H1 (cell line): ENCODE measurements around the gene RHOBTB3. TPM values are rescaled to one million over a fixed set of nuclear protein-coding genes. Genes with fewer than 3 reads are reported as not detected.

Experiments
- CTCF ChIA-PET: fragments of 300-600 bp; sonication (Branson Sonifier 250); formaldehyde crosslinking; loops from one replicate; lab custom pipeline; 2021; ENCODE audit not compliant: partially characterized antibody; lab: Charles Lee
- POLR2A ChIA-PET: fragments of 300-600 bp; sonication (Branson Sonifier 250); formaldehyde crosslinking; loops from one replicate; lab custom pipeline; 2021; ENCODE audit warnings: inconsistent platforms; ENCODE audit not compliant: partially characterized antibody; lab: Charles Lee
- DNase-seq, 2 experiments: peaks; one replicate each; pipeline versions ENCODE4 v3.0.0 to v3.0.0-alpha.2; 2010 to 2022; ENCODE audit warnings: low spot score in 2 of 2, low read depth in 1 of 2, mixed read lengths in 1 of 2
- FAIRE-seq: peaks from 2 replicates; lab custom pipeline; 2011; peaks lifted over from hg19 to GRCh38; lab: Jason Lieb, UNC
- H2AFZ ChIP-seq: 2 replicates; pipeline ENCODE4 v1.8.1; 2012; ENCODE audit warnings: low read length, inconsistent platforms
- H2AK5ac ChIP-seq: 2 replicates; pipeline ENCODE4 v1.6.1; 2013; ENCODE audit warnings: low read depth, low read length
- H2BK120ac ChIP-seq: replicated peaks from 2 replicates; pipeline ENCODE3; 2013; ENCODE audit warnings: low read depth, low read length, inconsistent platforms
- H2BK12ac ChIP-seq: 2 replicates; pipeline ENCODE4 v1.6.1; 2013; ENCODE audit warnings: low read depth, low read length
- H2BK15ac ChIP-seq: 2 replicates; pipeline ENCODE4 v1.6.1; 2013; ENCODE audit warnings: low read length
- H2BK20ac ChIP-seq: 2 replicates; pipeline ENCODE4 v1.6.1; 2013; ENCODE audit warnings: low read length
- H2BK5ac ChIP-seq: 2 replicates; pipeline ENCODE4 v1.6.1; 2013; ENCODE audit warnings: low read depth, low read length
- H3K14ac ChIP-seq: 2 replicates; pipeline ENCODE4 v1.6.1; 2013; ENCODE audit warnings: inconsistent platforms; ENCODE audit not compliant: insufficient read length
- H3K18ac ChIP-seq: 2 replicates; pipeline ENCODE4 v1.6.1; 2013; ENCODE audit warnings: low read length; ENCODE audit errors: extremely low read depth
- H3K23ac ChIP-seq: 2 replicates; pipeline ENCODE4 v1.6.1; 2013; ENCODE audit warnings: inconsistent platforms; ENCODE audit not compliant: insufficient read length
- H3K23me2 ChIP-seq: 2 replicates; pipeline ENCODE4 v1.6.1; 2013; ENCODE audit warnings: low read depth, low read length
- H3K27ac ChIP-seq: 2 replicates; pipeline ENCODE4 v1.6.1; 2011; ENCODE audit warnings: low read depth, low read length, inconsistent platforms
- H3K27me3 ChIP-seq, 4 experiments: replicated peaks in 1 of 4; 1 replicate in 1 of 4; 2 replicates in 3 of 4; pipeline versions ENCODE4 v1.6.1 to v1.8.1; 2011 to 2013; ENCODE audit warnings: low read length in 3 of 4, mild to moderate bottlenecking in 3 of 4, inconsistent platforms in 2 of 4, mixed read lengths in 2 of 4, moderate library complexity in 1 of 4; ENCODE audit not compliant: control insufficient read depth in 3 of 4, insufficient read depth in 3 of 4; ENCODE audit errors: extremely low read depth in 1 of 4
- H3K36me3 ChIP-seq, 4 experiments: 2 replicates each; pipeline versions ENCODE4 v1.6.1 to v1.8.1; 2011 to 2013; ENCODE audit warnings: mild to moderate bottlenecking in 4 of 4, low read length in 3 of 4, moderate library complexity in 2 of 4, control low read depth in 1 of 4, inconsistent platforms in 1 of 4; ENCODE audit not compliant: insufficient read depth in 4 of 4, control insufficient read depth in 2 of 4
- H3K4ac ChIP-seq: replicated peaks from 2 replicates; pipeline ENCODE3; 2013; ENCODE audit warnings: low read length, low read depth, mixed read lengths, inconsistent platforms; ENCODE audit not compliant: insufficient read length
- H3K4me1 ChIP-seq, 4 experiments: replicated peaks in 1 of 4; 1 replicate in 1 of 4; 2 replicates in 3 of 4; pipeline versions ENCODE4 v1.6.1 to v1.8.1; 2011 to 2013; ENCODE audit warnings: low read length in 3 of 4, inconsistent platforms in 2 of 4, mixed read lengths in 1 of 4; ENCODE audit not compliant: insufficient read depth in 4 of 4, control insufficient read depth in 3 of 4
- H3K4me2 ChIP-seq, 2 experiments: 2 replicates each; pipeline versions ENCODE4 v1.6.1 to v1.8.1; 2011 to 2013; ENCODE audit warnings: low read depth in 2 of 2, low read length in 2 of 2, control low read depth in 1 of 2, inconsistent platforms in 1 of 2, mild to moderate bottlenecking in 1 of 2; ENCODE audit not compliant: insufficient read depth in 1 of 2
- H3K4me3 ChIP-seq, 4 experiments: fragments of 200-600, 300-600 bp in 1 of 4; sonication (generic), shearing (Covaris generic), sonication (Bioruptor Twin) in 1 of 4; 2 replicates each; pipeline versions ENCODE4 v1.5.1 to v1.8.1; 2011 to 2016; ENCODE audit warnings: low read length in 4 of 4, low read depth in 3 of 4, control low read depth in 2 of 4, inconsistent platforms in 2 of 4, mild to moderate bottlenecking in 2 of 4, mixed read lengths in 1 of 4, moderate library complexity in 1 of 4; ENCODE audit not compliant: insufficient read depth in 2 of 4; ENCODE audit errors: extremely low read depth in 1 of 4
- H3K56ac ChIP-seq: replicated peaks from 2 replicates; pipeline ENCODE3; 2013; ENCODE audit warnings: low read depth, mild to moderate bottlenecking, mixed read lengths, low read length, inconsistent platforms; ENCODE audit not compliant: insufficient read length
- H3K79me1 ChIP-seq: 2 replicates; pipeline ENCODE4 v1.6.1; 2013; ENCODE audit warnings: low read depth, low read length, control low read depth
- H3K79me2 ChIP-seq, 2 experiments: 2 replicates each; pipeline versions ENCODE4 v1.6.1 to v1.8.1; 2012 to 2013; ENCODE audit warnings: low read length in 2 of 2, mild to moderate bottlenecking in 2 of 2, inconsistent platforms in 1 of 2; ENCODE audit not compliant: insufficient read depth in 2 of 2, control insufficient read depth in 1 of 2
- H3K9ac ChIP-seq, 4 experiments: replicated peaks in 1 of 4; 1 replicate in 1 of 4; 2 replicates in 3 of 4; pipeline versions ENCODE4 v1.6.1 to v1.8.1; 2011 to 2013; ENCODE audit warnings: low read depth in 3 of 4, low read length in 3 of 4, control low read depth in 2 of 4, mild to moderate bottlenecking in 2 of 4, moderate library complexity in 2 of 4, inconsistent platforms in 1 of 4; ENCODE audit errors: extremely low read depth in 1 of 4
- H3K9me3 ChIP-seq, 2 experiments: 2 replicates each; pipeline versions ENCODE4 v1.6.1 to v1.8.1; 2012 to 2013; ENCODE audit warnings: mild to moderate bottlenecking in 2 of 2, moderate library complexity in 2 of 2, control low read depth in 1 of 2, inconsistent platforms in 1 of 2, low read depth in 1 of 2, low read length in 1 of 2, mixed read lengths in 1 of 2; ENCODE audit not compliant: insufficient read depth in 2 of 2
- H4K20me1 ChIP-seq, 2 experiments: replicated peaks in 1 of 2; 2 replicates each; pipeline versions ENCODE3 to v1.8.1; 2011 to 2013; ENCODE audit warnings: inconsistent platforms in 2 of 2, low read length in 2 of 2, mild to moderate bottlenecking in 1 of 2; ENCODE audit not compliant: insufficient read depth in 2 of 2, control insufficient read depth in 1 of 2
- H4K5ac ChIP-seq: 2 replicates; pipeline ENCODE4 v1.6.1; 2013; ENCODE audit warnings: low read length, low read depth, mixed read lengths, inconsistent platforms; ENCODE audit not compliant: insufficient read length
- H4K8ac ChIP-seq: 2 replicates; pipeline ENCODE4 v1.8.0; 2013; ENCODE audit warnings: mild to moderate bottlenecking, moderate library complexity, low read length, inconsistent platforms; ENCODE audit not compliant: insufficient read depth; ENCODE audit errors: extremely low read depth
- H4K91ac ChIP-seq: replicated peaks from 2 replicates; pipeline ENCODE3; 2013; ENCODE audit warnings: low read length, mixed read lengths, inconsistent platforms; ENCODE audit not compliant: insufficient read length
- BACH1 ChIP-seq: IDR thresholded peaks from 2 replicates; pipeline ENCODE4 v1.6.1; 2012; ENCODE audit warnings: low read length, improper control_type of control experiment
- CBX8 ChIP-seq: fragments of 300-800, 300-1000 bp; sonication (generic); IDR thresholded peaks from 2 replicates; pipeline ENCODE4 v1.7.1; 2016; ENCODE audit warnings: low read depth, low read length, borderline replicate concordance
- JUND ChIP-seq: IDR thresholded peaks from 2 replicates; pipeline ENCODE4 v1.6.1; 2011; ENCODE audit warnings: mild to moderate bottlenecking, improper control_type of control experiment, low read length
- KDM4A ChIP-seq: IDR thresholded peaks from one replicate; pipeline ENCODE4 v1.7.1; 2012; ENCODE audit warnings: low read depth, mild to moderate bottlenecking, moderate library complexity, low read length, inconsistent platforms; ENCODE audit not compliant: severe bottlenecking
- NRF1 ChIP-seq: IDR thresholded peaks from 2 replicates; pipeline ENCODE4 v1.6.1; 2011; ENCODE audit warnings: mild to moderate bottlenecking, low read depth, low read length, improper control_type of control experiment
- PHF8 ChIP-seq: fragments of 200-600 bp; sonication (generic); conservative IDR thresholded peaks from 2 replicates; pipeline ENCODE4 v1.7.1; 2012; ENCODE audit warnings: low read depth, mild to moderate bottlenecking, inconsistent platforms, low read length, moderate library complexity
- POU5F1 ChIP-seq: IDR thresholded peaks from 2 replicates; pipeline ENCODE4 v1.6.1; 2011; ENCODE audit warnings: low read depth, mild to moderate bottlenecking, low read length, moderate library complexity
- RBBP5 ChIP-seq: IDR thresholded peaks from 2 replicates; pipeline ENCODE4 v1.7.1; 2012; ENCODE audit warnings: low read depth, mild to moderate bottlenecking, inconsistent platforms, low read length, moderate library complexity, borderline replicate concordance
- RFX5 ChIP-seq: IDR thresholded peaks from 2 replicates; pipeline ENCODE4 v1.6.1; 2011; ENCODE audit warnings: low read depth, low read length, improper control_type of control experiment, borderline replicate concordance
- SP1 ChIP-seq: IDR thresholded peaks from 2 replicates; pipeline ENCODE4 v1.6.1; 2011; ENCODE audit warnings: low read depth, low read length
- SP4 ChIP-seq: IDR thresholded peaks from 2 replicates; pipeline ENCODE4 v1.6.1; 2012; ENCODE audit warnings: low read length, inconsistent platforms
- WGBS, 2 experiments: shearing (Covaris generic) in 1 of 2; methylation state at CpG; one replicate each; pipeline versions ENCODE4 v1.1.6 to v1.1.7; 2013 to 2015; ENCODE audit warnings: low lambda C conversion rate in 2 of 2, mixed read lengths in 2 of 2, inconsistent platforms in 1 of 2, low coverage in 1 of 2, missing lambda C conversion rate in 1 of 2; ENCODE audit not compliant: insufficient replicate concordance in 2 of 2, insufficient coverage in 1 of 2, insufficient read length in 1 of 2; ENCODE audit errors: extremely low coverage in 1 of 2, missing lambda C conversion rate in 1 of 2; 5-methylcytosine and 5-hydroxymethylcytosine counted together
- polyA plus RNA-seq, 7 experiments: library from polyadenylated mRNA; depleted of rRNA in 3 of 7; stranded (reverse) in 5 of 7; unstranded in 2 of 7; fragments of >200 nt in 5 of 7; fragments of 200-250 nt in 2 of 7; gene quantifications; 1 replicate in 5 of 7; 2 replicates in 1 of 7; 4 replicates in 1 of 7; pipeline versions ENCODE4 v1.2.1 to v1.2.3, GENCODE V29; 2011 to 2013; ENCODE audit warnings: missing spikeins in 2 of 7, mixed read lengths in 2 of 7
- total RNA-seq: library from RNA; stranded (reverse); fragmentation: NEBNext Ultra II Directional; extraction: Animal tissue kit (Norgen Biotek cat#: 25700); gene quantifications from 2 replicates; pipeline ENCODE4 v1.2.1, GENCODE V29; 2021

RHOBTB3 gene
- total and polyA plus RNA-seq, 2 of the 8 experiments (the other 6 are each of a cell fraction or from before 2014, with no cell fraction given), result 8.2 to 17.5 TPM

DNA sequence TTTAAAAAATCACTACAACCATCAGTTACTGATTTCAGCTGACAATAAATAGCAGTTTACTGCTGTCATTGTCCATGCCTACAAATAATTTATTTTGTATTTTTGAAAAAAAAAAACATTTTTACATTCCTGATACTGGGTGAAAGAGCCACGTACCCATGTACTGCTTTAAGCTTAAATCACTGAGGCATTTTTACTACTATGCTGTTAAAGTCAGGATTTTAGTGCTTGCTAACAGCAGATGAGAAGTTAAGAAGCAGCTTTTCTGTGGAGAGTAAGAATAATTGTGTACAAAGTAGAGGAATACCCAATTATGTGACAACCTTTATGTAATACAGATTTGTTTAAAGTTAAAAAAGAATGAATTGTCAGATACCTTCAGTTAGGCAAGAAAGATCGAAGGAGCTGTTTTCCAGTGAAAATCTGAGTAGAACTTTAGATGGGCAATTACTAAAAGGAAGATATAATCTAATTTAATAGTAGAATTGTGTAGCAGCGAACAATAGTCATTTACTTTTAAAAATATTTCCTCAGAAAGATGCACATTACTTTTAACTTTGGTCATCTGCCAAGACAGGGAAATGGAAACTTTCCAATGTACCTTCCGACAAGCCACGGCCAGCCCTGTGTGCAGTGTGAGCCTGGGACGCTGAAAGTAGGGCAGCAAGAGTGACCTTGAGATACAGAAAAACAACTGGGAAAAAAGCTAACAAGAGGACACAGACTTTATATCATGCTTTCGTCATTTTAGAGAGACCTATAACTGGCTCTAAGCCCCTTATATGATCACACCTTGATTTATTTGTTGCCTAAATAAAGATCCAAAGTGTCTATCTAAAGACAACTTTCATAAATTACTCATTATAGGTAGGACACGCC lies 39.9 kb downstream of the RHOBTB3 start:
- H3K4me2 ChIP-seq, result no peak overlapping the region
- H2AK5ac ChIP-seq, result no peak overlapping the region
- no peak for TF ChIP-seq SP4
- no peak for TF ChIP-seq KDM4A
- no peak for TF ChIP-seq SP1
- no peak for TF ChIP-seq RFX5
- TF ChIP-seq NRF1, result no peak
- no peak for TF ChIP-seq JUND
- no peak for TF ChIP-seq RBBP5
- no peak for TF ChIP-seq PHF8
- no peak for TF ChIP-seq POU5F1
- no peak for TF ChIP-seq CBX8
- no peak for TF ChIP-seq BACH1

More for the DNA sequence above, 39.9 kb downstream of the RHOBTB3 start:
- FAIRE-seq (no peak), DNase-seq (no peak)
- no peak overlapping the region for H2BK12ac ChIP-seq
- H3K4ac ChIP-seq, result no peak overlapping the region
- H3K23me2 ChIP-seq, result no peaks in the 10 kb centered on the region
- no peaks in the 10 kb centered on the region for H3K36me3 ChIP-seq
- H3K9me3 ChIP-seq, result no peaks in the 10 kb centered on the region
- no peak overlapping the region for H2BK20ac ChIP-seq
- no peak overlapping the region for H2BK15ac ChIP-seq
- no peak overlapping the region for H3K14ac ChIP-seq
- H2BK5ac ChIP-seq, result no peak overlapping the region
- no peak overlapping the region for H3K9ac ChIP-seq
- H3K27me3 ChIP-seq, result peaks cover 0 to 1% (median 0%) of the 10 kb centered on the region in 4 experiments; a peak in 1 of 7 replicates
- no peak overlapping the region for H4K5ac ChIP-seq
- H3K27ac ChIP-seq, result no peak overlapping the region
- H3K56ac ChIP-seq, result no peak overlapping the region
- WGBS, 2 experiments, result 89% methylated on average over 8 of the region's 8 CpGs; no CpG with 5 or more reads in 1 of the 2 experiments
- H4K91ac ChIP-seq, result no peak overlapping the region
- no peaks in the 10 kb centered on the region for H4K20me1 ChIP-seq
- H3K4me3 ChIP-seq, result no peak overlapping the region
- no peaks in the 10 kb centered on the region for H3K79me2 ChIP-seq
- H4K8ac ChIP-seq, result no peak overlapping the region
- no peak overlapping the region for H3K18ac ChIP-seq
- H3K23ac ChIP-seq, result no peak overlapping the region
- ChIA-PET POLR2A (interaction anchor here (0.7 kb wide), 1 partner anchor 36 kb away, joined by 3 read pairs; no protein-coding TSS in a partner anchor), CTCF (interaction anchor here (0.6 to 4.1 kb wide), 15 partner anchors 8 to 295 kb away, joined by 3 to 17 read pairs (median 3); no protein-coding TSS in a partner anchor)
- no peaks in the 10 kb centered on the region for H3K79me1 ChIP-seq
- H3K4me1 ChIP-seq, result no peaks in the 10 kb centered on the region
- no peak overlapping the region for H2BK120ac ChIP-seq
- no peak overlapping the region for H2AFZ ChIP-seq
